ENCODE data around the gene TDRD12.
"Not testable (repeated sequence)": the region's sequence is repeated elsewhere in the genome, so short reads cannot be mapped to it uniquely, and the experiment has no call there.

TDRD12 gene

GRCh38 chr19:32692727-32693061 is 26.9 kb upstream of the TDRD12 start:
- no peak for DNase-seq (ENCODE audit: low read depth)
- TF ChIP-seq CTCF (IDR thresholded peaks at IDR 0.05; ENCODE audit: control insufficient read depth, extremely low read depth, insufficient read depth), result no peak
- peak overlapping the region; percentile 65 for H3K4me3 ChIP-seq (ENCODE audit: low read depth, low read length)

- not testable (repeated sequence) for DNase-seq (ENCODE audit: low read depth)
- H3K4me3 ChIP-seq (ENCODE audit: low read depth, low read length), result peak overlapping the region; percentile 65
These were observed 26.1 kb upstream of the TDRD12 start for GRCh38 chr19:32693151-32694108.

GRCh38 chr19:32694316-32694715 is 25.3 kb upstream of the TDRD12 start:
- H3K4me3 ChIP-seq (ENCODE audit: low read depth, low read length), result peak overlapping the region; percentile 65
- DNase-seq (ENCODE audit: low read depth), result not testable (repeated sequence)

- DNase-seq (ENCODE audit: low read depth), result not testable (repeated sequence)
- H3K4me3 ChIP-seq (ENCODE audit: low read depth, low read length), result peak overlapping the region; percentile 65
These were observed 24.7 kb upstream of the TDRD12 start for GRCh38 chr19:32694851-32695250.

GRCh38 chr19:32695506-32695905 is 24.1 kb upstream of the TDRD12 start:
- DNase-seq (ENCODE audit: low read depth); H3K4me3 ChIP-seq (ENCODE audit: low read depth, low read length): not testable (repeated sequence)

GRCh38 chr19:32696771-32697170 is 22.8 kb upstream of the TDRD12 start:
- DNase-seq (ENCODE audit: low read depth); H3K4me3 ChIP-seq (ENCODE audit: low read depth, low read length): not testable (repeated sequence)

- not testable (repeated sequence) for DNase-seq (ENCODE audit: low read depth); H3K4me3 ChIP-seq (ENCODE audit: low read depth, low read length)
These were observed 19.4 kb upstream of the TDRD12 start for GRCh38 chr19:32700129-32700528.

GRCh38 chr19:32702010-32702409 is 17.6 kb upstream of the TDRD12 start:
- H3K4me3 ChIP-seq (ENCODE audit: low read depth, low read length), result no peak overlapping the region
- TF ChIP-seq CTCF (IDR thresholded peaks at IDR 0.05; ENCODE audit: control insufficient read depth, extremely low read depth, insufficient read depth), result no peak
- no peak for DNase-seq (ENCODE audit: low read depth)

GRCh38 chr19:32704006-32704405 is 15.6 kb upstream of the TDRD12 start:
- DNase-seq (ENCODE audit: low read depth); H3K4me3 ChIP-seq (ENCODE audit: low read depth, low read length): not testable (repeated sequence)

GRCh38 chr19:32708457-32708856 is 11.1 kb upstream of the TDRD12 start:
- DNase-seq (ENCODE audit: low read depth), result no peak
- no peak overlapping the region for H3K4me3 ChIP-seq (ENCODE audit: low read depth, low read length)
- TF ChIP-seq CTCF (IDR thresholded peaks at IDR 0.05; ENCODE audit: control insufficient read depth, extremely low read depth, insufficient read depth), result no peak

- TF ChIP-seq CTCF (IDR thresholded peaks at IDR 0.05; ENCODE audit: control insufficient read depth, extremely low read depth, insufficient read depth), result no peak
- H3K4me3 ChIP-seq (ENCODE audit: low read depth, low read length), result no peak overlapping the region
- DNase-seq (ENCODE audit: low read depth), result no peak
These were observed 10.5 kb upstream of the TDRD12 start for GRCh38 chr19:32709032-32709431.

Data from LNCaP clone FGC (cell line).